ENCODE data around the gene ADGRD1.

- no peak for TF ChIP-seq CTCF (IDR thresholded peaks at IDR 0.05)
- TF ChIP-seq EP300 (IDR thresholded peaks at IDR 0.05; ENCODE audit: low read depth), result no peak
- TF ChIP-seq POLR2A (IDR thresholded peaks at IDR 0.05), result no peak
- TF ChIP-seq POLR2AphosphoS5 (IDR thresholded peaks at IDR 0.05), result no peak
These were observed 94.3 kb downstream of the ADGRD1 start for GRCh38 chr12:131047789-131048610.
